ENCODE results near the gene RASSF4. TPM values are rescaled to one million over a fixed set of nuclear protein-coding genes. Genes with fewer than 3 reads are reported as not detected.

The RASSF4 gene
- total RNA-seq, 4 donors from 2014 or later, result 23.5 to 57.7 (median 31.6) TPM

- Histone ChIP-seq H3K4me1 (peaks cover 0 to 43% (median 15%) of the 10 kb centered on the region in 3 donors), H3K9me3 (no peaks in the 10 kb centered on the region)
- peak; percentile 46 for ATAC-seq
Observed at GRCh38 chr10:44935201-44935965, 24.2 kb upstream of the RASSF4 start.

DNA sequence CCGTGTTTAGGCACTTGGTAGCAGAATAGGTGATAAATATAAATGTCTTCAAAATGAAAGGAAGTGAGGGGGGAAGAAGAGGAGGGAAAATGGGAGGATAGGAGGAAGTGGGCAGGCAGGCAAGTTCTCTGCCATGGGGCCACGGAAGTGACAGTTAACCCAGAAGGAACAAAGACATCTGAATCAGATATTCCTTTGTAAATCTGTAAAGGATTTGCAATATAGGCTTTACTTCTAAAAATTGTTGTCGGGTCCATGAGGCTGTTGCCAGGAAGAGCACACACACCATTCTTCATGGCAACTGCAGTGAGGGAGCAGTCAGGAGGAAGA is 23.7 kb upstream of the RASSF4 start:
- 40 to 56% methylated on average over 3 of the region's 3 CpGs for WGBS, 2 donors (ENCODE audit: low coverage in 1 of 2)
- H3K27ac ChIP-seq, result peak overlapping the region in 3 of 4 donors; percentile 49 to 72 (median 64)
- H3K4me1 ChIP-seq, result peaks cover 0 to 43% (median 15%) of the 10 kb centered on the region in 3 donors

More at GRCh38 chr10:44935201-44935965, 24.2 kb upstream of the RASSF4 start:
- H3K4me3 ChIP-seq, result no peak overlapping the region
- 90% methylated on average over 2 of the region's 9 CpGs; no CpG with 5 or more reads in 1 of the 2 donors for WGBS, 2 donors (ENCODE audit: low coverage in 1 of 2)
- TF ChIP-seq POLR2AphosphoS5 (IDR thresholded peaks at IDR 0.05), result peak; percentile 66
- TF ChIP-seq, protein P1, sequence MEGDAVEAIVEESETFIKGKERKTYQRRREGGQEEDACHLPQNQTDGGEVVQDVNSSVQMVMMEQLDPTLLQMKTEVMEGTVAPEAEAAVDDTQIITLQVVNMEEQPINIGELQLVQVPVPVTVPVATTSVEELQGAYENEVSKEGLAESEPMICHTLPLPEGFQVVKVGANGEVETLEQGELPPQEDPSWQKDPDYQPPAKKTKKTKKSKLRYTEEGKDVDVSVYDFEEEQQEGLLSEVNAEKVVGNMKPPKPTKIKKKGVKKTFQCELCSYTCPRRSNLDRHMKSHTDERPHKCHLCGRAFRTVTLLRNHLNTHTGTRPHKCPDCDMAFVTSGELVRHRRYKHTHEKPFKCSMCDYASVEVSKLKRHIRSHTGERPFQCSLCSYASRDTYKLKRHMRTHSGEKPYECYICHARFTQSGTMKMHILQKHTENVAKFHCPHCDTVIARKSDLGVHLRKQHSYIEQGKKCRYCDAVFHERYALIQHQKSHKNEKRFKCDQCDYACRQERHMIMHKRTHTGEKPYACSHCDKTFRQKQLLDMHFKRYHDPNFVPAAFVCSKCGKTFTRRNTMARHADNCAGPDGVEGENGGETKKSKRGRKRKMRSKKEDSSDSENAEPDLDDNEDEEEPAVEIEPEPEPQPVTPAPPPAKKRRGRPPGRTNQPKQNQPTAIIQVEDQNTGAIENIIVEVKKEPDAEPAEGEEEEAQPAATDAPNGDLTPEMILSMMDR (IDR thresholded peaks at IDR 0.05), result no peak
- peak overlapping the region in 3 of 4 donors; percentile 49 to 72 (median 64) for H3K27ac ChIP-seq
- H3K27me3 ChIP-seq, result no peaks in the 10 kb centered on the region
- H3K36me3 ChIP-seq, result no peaks in the 10 kb centered on the region

GRCh38 chr10:44936314-44936975 is 23.2 kb upstream of the RASSF4 start:
- H3K9me3 ChIP-seq, result no peaks in the 10 kb centered on the region
- ATAC-seq, result no peak
- no peak overlapping the region for H3K4me3 ChIP-seq
- no peaks in the 10 kb centered on the region for H3K27me3 ChIP-seq
- TF ChIP-seq POLR2A (IDR thresholded peaks at IDR 0.05) (no peak), POLR2AphosphoS5 (IDR thresholded peaks at IDR 0.05) (no peak), EP300 (IDR thresholded peaks at IDR 0.05) (no peak)
- TF ChIP-seq, protein P1 (IDR thresholded peaks at IDR 0.05), result no peak
- peaks cover 0 to 43% (median 15%) of the 10 kb centered on the region in 3 donors for H3K4me1 ChIP-seq
- H3K27ac ChIP-seq, result peak overlapping the region in 3 of 4 donors; percentile 49 to 72 (median 64)
- 50 to 88% methylated on average over 1 to 5 of the region's 7 CpGs for WGBS, 2 donors (ENCODE audit: low coverage in 1 of 2)
- no peaks in the 10 kb centered on the region for H3K36me3 ChIP-seq

More for the DNA sequence above, 23.7 kb upstream of the RASSF4 start:
- no peaks in the 10 kb centered on the region for H3K36me3 ChIP-seq
- H3K27me3 ChIP-seq, result no peaks in the 10 kb centered on the region
- TF ChIP-seq, protein P1 (IDR thresholded peaks at IDR 0.05), result no peak
- no peak for TF ChIP-seq POLR2A (IDR thresholded peaks at IDR 0.05)
- TF ChIP-seq POLR2AphosphoS5 (IDR thresholded peaks at IDR 0.05), result no peak
- no peak for TF ChIP-seq EP300 (IDR thresholded peaks at IDR 0.05)
- no peaks in the 10 kb centered on the region for H3K9me3 ChIP-seq
- no peak overlapping the region for H3K4me3 ChIP-seq
- ATAC-seq, result no peak

GRCh38 chr10:44937196-44938005 is 22.2 kb upstream of the RASSF4 start:
- H3K27me3 ChIP-seq, result no peaks in the 10 kb centered on the region
- no peak for ATAC-seq
- H3K4me3 ChIP-seq, result no peak overlapping the region
- H3K27ac ChIP-seq, result peak overlapping the region in 1 of 4 donors; percentile 72
- H3K4me1 ChIP-seq, result peaks cover 0 to 42% (median 14%) of the 10 kb centered on the region in 3 donors
- H3K36me3 ChIP-seq, result no peaks in the 10 kb centered on the region
- TF ChIP-seq EP300 (IDR thresholded peaks at IDR 0.05), result no peak
- WGBS, 2 donors (ENCODE audit: low coverage in 1 of 2), result 52 to 78% methylated on average over 2 to 7 of the region's 9 CpGs
- H3K9me3 ChIP-seq, result no peaks in the 10 kb centered on the region

GRCh38 chr10:44938956-44939355 is 20.6 kb upstream of the RASSF4 start:
- TF ChIP-seq POLR2AphosphoS5 (IDR thresholded peaks at IDR 0.05) (no peak), EP300 (IDR thresholded peaks at IDR 0.05) (no peak)
- TF ChIP-seq, protein P1 (IDR thresholded peaks at IDR 0.05), result no peak
- peaks cover 0 to 28% (median 9%) of the 10 kb centered on the region in 3 donors for H3K4me1 ChIP-seq
- no peak for ATAC-seq
- H3K4me3 ChIP-seq, result no peak overlapping the region
- 70 to 83% methylated on average over 7 of the region's 7 CpGs for WGBS, 2 donors (ENCODE audit: low coverage in 1 of 2)
- H3K27me3 ChIP-seq, result no peaks in the 10 kb centered on the region
- peaks cover 0 to 1% (median 0%) of the 10 kb centered on the region in 3 donors for H3K9me3 ChIP-seq
- no peaks in the 10 kb centered on the region for H3K36me3 ChIP-seq
- H3K27ac ChIP-seq, result no peak overlapping the region
